CD14-positive monocyte (primary cell): Measurements from ENCODE around the gene CYTH3. TPM values are rescaled to one million over a fixed set of nuclear protein-coding genes. Genes with fewer than 3 reads are reported as not detected.
A peak's percentile ranks its signal among the peaks of the same experiment; 100 is the strongest.

Source experiments
- DNase-seq, 3 donors: peaks; one replicate each; pipeline ENCODE4 v3.0.0-alpha.2; 2011 to 2022
- H2AFZ ChIP-seq: 2 replicates; pipeline ENCODE4 v1.6.0; 2012; ENCODE audit warnings: mild to moderate bottlenecking, low read depth, low read length, inconsistent platforms; ENCODE audit not compliant: insufficient read depth, poor library complexity, severe bottlenecking
- H3K27ac ChIP-seq, 2 donors: 1 replicate in 1 of 2; 2 replicates in 1 of 2; pipeline ENCODE4 v1.5.1; 2012 to 2013; ENCODE audit warnings: low read length in 2 of 2, control low read depth in 1 of 2, inconsistent platforms in 1 of 2, low read depth in 1 of 2, mild to moderate bottlenecking in 1 of 2
- H3K27me3 ChIP-seq, 2 donors: one replicate each; pipeline versions ENCODE4 v1.6.0 to v1.6.1; 2011 to 2013; ENCODE audit warnings: low read length in 2 of 2; ENCODE audit not compliant: control insufficient read depth in 2 of 2, insufficient read depth in 2 of 2
- H3K36me3 ChIP-seq, 2 donors: replicated peaks in 1 of 2; 1 replicate in 1 of 2; 2 replicates in 1 of 2; pipeline versions ENCODE4 v1.5.1 to v1.6.1; 2012 to 2013; ENCODE audit warnings: low read length in 2 of 2, control low read depth in 1 of 2, inconsistent platforms in 1 of 2, mild to moderate bottlenecking in 1 of 2; ENCODE audit not compliant: insufficient read depth in 2 of 2, control insufficient read depth in 1 of 2
- H3K4me1 ChIP-seq, 2 donors: 1 replicate in 1 of 2; 2 replicates in 1 of 2; pipeline versions ENCODE4 v1.5.1 to v1.6.1; 2012 to 2013; ENCODE audit warnings: low read length in 2 of 2, control low read depth in 1 of 2, inconsistent platforms in 1 of 2, mild to moderate bottlenecking in 1 of 2, moderate library complexity in 1 of 2; ENCODE audit not compliant: insufficient read depth in 2 of 2, control insufficient read depth in 1 of 2
- H3K4me2 ChIP-seq: replicated peaks from 2 replicates; pipeline ENCODE3; 2012; ENCODE audit warnings: low read length, moderate library complexity, mild to moderate bottlenecking; ENCODE audit not compliant: poor library complexity, severe bottlenecking; ENCODE audit errors: extremely low read depth
- H3K4me3 ChIP-seq, 3 experiments: fragments of 200-600 bp in 1 of 3; sonication (generic) in 1 of 3; replicated peaks in 1 of 3; 1 replicate in 2 of 3; 2 replicates in 1 of 3; pipeline ENCODE4 v1.5.1; 2011 to 2013; ENCODE audit warnings: low read length in 3 of 3, mild to moderate bottlenecking in 3 of 3, control low read depth in 2 of 3, low read depth in 2 of 3, inconsistent platforms in 1 of 3, moderate library complexity in 1 of 3
- H3K79me2 ChIP-seq: 2 replicates; pipeline ENCODE4 v1.6.0; 2012; ENCODE audit warnings: mild to moderate bottlenecking, control low read depth, inconsistent platforms, low read length, moderate library complexity; ENCODE audit not compliant: insufficient read depth
- H3K9ac ChIP-seq: 2 replicates; pipeline ENCODE4 v1.6.0; 2017; ENCODE audit warnings: low read length, mild to moderate bottlenecking; ENCODE audit not compliant: insufficient read depth, poor library complexity, severe bottlenecking
- H3K9me3 ChIP-seq, 2 donors: replicated peaks in 1 of 2; 1 replicate in 1 of 2; 2 replicates in 1 of 2; pipeline versions ENCODE4 v1.5.1 to v1.6.1; 2012 to 2013; ENCODE audit warnings: low read length in 2 of 2, control low read depth in 1 of 2; ENCODE audit not compliant: control insufficient read depth in 1 of 2, insufficient read depth in 1 of 2
- H4K20me1 ChIP-seq: 2 replicates; pipeline ENCODE4 v1.6.0; 2012; ENCODE audit warnings: mild to moderate bottlenecking, low read length, control low read depth, moderate library complexity; ENCODE audit not compliant: insufficient read depth
- H3K27ac Mint-ChIP-seq, 7 donors: one replicate each; pipeline ENCODE4 v1.8.0; 2020; ENCODE audit warnings: mild to moderate bottlenecking in 7 of 7, mixed read lengths in 7 of 7, moderate library complexity in 6 of 7, inconsistent platforms in 2 of 7
- H3K27me3 Mint-ChIP-seq, 3 donors: one replicate each; pipeline ENCODE4 v1.8.0; 2021 to 2022; ENCODE audit warnings: low read depth in 3 of 3, mild to moderate bottlenecking in 3 of 3, mixed read lengths in 3 of 3, moderate library complexity in 3 of 3, inconsistent platforms in 1 of 3
- H3K36me3 Mint-ChIP-seq, 2 donors: one replicate each; pipeline ENCODE4 v1.8.0; 2020; ENCODE audit warnings: mixed read lengths in 2 of 2, inconsistent platforms in 1 of 2, mild to moderate bottlenecking in 1 of 2
- H3K4me1 Mint-ChIP-seq: one replicate; pipeline ENCODE4 v1.8.0; 2020; ENCODE audit warnings: mild to moderate bottlenecking, mixed read lengths
- H3K4me3 Mint-ChIP-seq, 2 donors: one replicate each; pipeline ENCODE4 v1.8.0; 2020; ENCODE audit warnings: mild to moderate bottlenecking in 2 of 2, mixed read lengths in 2 of 2, moderate library complexity in 1 of 2
- H3K9me3 Mint-ChIP-seq, 7 donors: one replicate each; pipeline ENCODE4 v1.8.0; 2020 to 2022; ENCODE audit warnings: mixed read lengths in 7 of 7, mild to moderate bottlenecking in 6 of 7, moderate library complexity in 6 of 7, inconsistent platforms in 2 of 7
- CTCF ChIP-seq: fragments of 200-600 bp; IDR thresholded peaks from one replicate; pipeline ENCODE4 v1.8.0; 2022; ENCODE audit warnings: antibody characterized with exemption, mild to moderate bottlenecking
- WGBS: methylation state at CpG from one replicate; pipeline ENCODE4 v1.1.5; 2013; ENCODE audit warnings: missing lambda C conversion rate; ENCODE audit not compliant: insufficient coverage; 5-methylcytosine and 5-hydroxymethylcytosine counted together
- intact Hi-C, 2 donors: fragments of 100-400 bp; cut with micrococcal nuclease; formaldehyde crosslinking; loops; one replicate each; pipeline versions ENCODE4 v1.15.0 to v1.15.1; 2023
- polyA plus RNA-seq, 3 donors: library from polyadenylated mRNA; depleted of rRNA in 1 of 3; unstranded in 2 of 3; stranded (reverse) in 1 of 3; fragments of 300-500 nt in 2 of 3; fragments of >200 nt in 1 of 3; fragmentation: Illumina TruSeq in 2 of 3; gene quantifications; 1 replicate in 2 of 3; 2 replicates in 1 of 3; pipeline ENCODE4 v1.2.3, GENCODE V29; 2012 to 2021

The CYTH3 gene
- polyA plus RNA-seq, 3 donors: 1.3 to 8.5 (median 1.4) TPM

GRCh38 chr7:6182993-6183392 is 89.4 kb downstream of the CYTH3 start:
- H2AFZ ChIP-seq: no peak overlapping the region
- WGBS: 96% methylated on average over 4 of the region's 10 CpGs
- TF ChIP-seq CTCF: no peak
- DNase-seq: no peak
- peaks cover 0 to 9% of the 10 kb centered on the region in 2 donors for H3K36me3 ChIP-seq
- no peaks in the 10 kb centered on the region for H3K79me2 ChIP-seq
- no peak overlapping the region for H3K9ac ChIP-seq
- H3K27ac Mint-ChIP-seq: no peak overlapping the region
- no peaks in the 10 kb centered on the region for H3K9me3 ChIP-seq
- H3K4me3 ChIP-seq: no peak overlapping the region
- H3K4me3 Mint-ChIP-seq: no peak overlapping the region
- peaks cover 0 to 2% (median 0%) of the 10 kb centered on the region in 7 donors for H3K9me3 Mint-ChIP-seq
- no peaks in the 10 kb centered on the region for H3K27me3 ChIP-seq
- H3K27me3 Mint-ChIP-seq: peaks cover 2% of the 10 kb centered on the region in 3 donors
- H3K4me1 ChIP-seq: peaks cover 4 to 5% of the 10 kb centered on the region in 2 donors
- no peaks in the 10 kb centered on the region for H4K20me1 ChIP-seq
- H3K4me1 Mint-ChIP-seq: peaks cover 12% of the 10 kb centered on the region
- H3K27ac ChIP-seq: no peak overlapping the region
- intact Hi-C loops: no loop called here
- H3K36me3 Mint-ChIP-seq: peaks cover 27 to 38% of the 10 kb centered on the region in 2 donors
- no peak overlapping the region for H3K4me2 ChIP-seq

GRCh38 chr7:6181136-6181535 is 91.3 kb downstream of the CYTH3 start:
- no peaks in the 10 kb centered on the region for H4K20me1 ChIP-seq
- H3K9me3 ChIP-seq: no peaks in the 10 kb centered on the region
- H3K4me3 ChIP-seq: no peak overlapping the region
- Mint-ChIP-seq H3K27me3 (peaks cover 2 to 10% (median 2%) of the 10 kb centered on the region in 3 donors), H3K4me1 (peaks cover 18% of the 10 kb centered on the region), H3K27ac (no peak overlapping the region), H3K9me3 (peaks cover 0 to 2% (median 0%) of the 10 kb centered on the region in 7 donors), H3K4me3 (no peak overlapping the region), H3K36me3 (peaks cover 25 to 35% of the 10 kb centered on the region in 2 donors)
- no peak overlapping the region for H3K9ac ChIP-seq
- peaks cover 10 to 12% of the 10 kb centered on the region in 2 donors for H3K4me1 ChIP-seq
- DNase-seq: peak; percentile 21 to 56 (median 24)
- no peak for TF ChIP-seq CTCF
- no peak overlapping the region for H3K27ac ChIP-seq
- no peaks in the 10 kb centered on the region for H3K36me3 ChIP-seq
- no peak overlapping the region for H2AFZ ChIP-seq
- no CpG with 5 or more reads among the region's 1 CpG for WGBS
- H3K79me2 ChIP-seq: no peaks in the 10 kb centered on the region
- no peak overlapping the region for H3K4me2 ChIP-seq
- no peaks in the 10 kb centered on the region for H3K27me3 ChIP-seq
- intact Hi-C loops: no loop called here
